Prostate gland (tissue), 2 donors: ENCODE measurements around the gene ABCD2. TPM values are rescaled to one million over a fixed set of nuclear protein-coding genes. Genes with fewer than 3 reads are reported as not detected.

Experiments used
- DNase-seq: peaks from one replicate; pipeline ENCODE4 v3.0.0-alpha.2; 2019; ENCODE audit warnings: low spot score
- H3K27ac ChIP-seq, 2 donors: fragments of 200-600 bp; sonication (generic); 2 replicates each; pipeline ENCODE4 v1.5.1; 2017 to 2019
- H3K27me3 ChIP-seq: fragments of 200-600 bp; sonication (generic); replicated peaks from 2 replicates; pipeline ENCODE4 v1.5.1; 2019; ENCODE audit not compliant: insufficient read depth
- H3K36me3 ChIP-seq, 2 donors: fragments of 200-600 bp; sonication (generic); 1 replicate in 1 of 2; 2 replicates in 1 of 2; pipeline versions ENCODE4 v1.5.1 to v1.8.1; 2017 to 2019
- H3K4me1 ChIP-seq: fragments of 200-600 bp; sonication (generic); replicated peaks from 2 replicates; pipeline ENCODE4 v1.5.1; 2019
- H3K4me3 ChIP-seq, 2 donors: fragments of 200-600 bp; sonication (generic); 2 replicates each; pipeline ENCODE4 v1.5.1; 2017 to 2019
- H3K9me3 ChIP-seq: fragments of 200-600 bp; sonication (generic); 2 replicates; pipeline ENCODE4 v1.5.1; 2017
- CTCF ChIP-seq, 4 experiments: fragments of 200-600 bp in 2 of 4; fragments of 450-650 bp in 2 of 4; sonication (generic) in 2 of 4; IDR thresholded peaks; 1 replicate in 3 of 4; 2 replicates in 1 of 4; pipeline ENCODE4 v1.5.1; 2016 to 2019; ENCODE audit warnings: antibody characterized with exemption in 4 of 4, mild to moderate bottlenecking in 2 of 4, moderate library complexity in 2 of 4
- POLR2A ChIP-seq: fragments of 450-650 bp; IDR thresholded peaks from one replicate; pipeline ENCODE4 v1.6.1; 2016; ENCODE audit warnings: antibody characterized with exemption, mild to moderate bottlenecking
- POLR2AphosphoS5 ChIP-seq: sonication (generic); formaldehyde crosslinking; IDR thresholded peaks from one replicate; pipeline ENCODE4 v1.6.1; 2017; ENCODE audit warnings: antibody characterized with exemption
- WGBS: methylation state at CpG from one replicate; pipeline ENCODE4 v1.1.5; 2018; 5-methylcytosine and 5-hydroxymethylcytosine counted together
- intact Hi-C: fragments of 100-400 bp; cut with DNase I; formaldehyde crosslinking; loops from one replicate; pipeline ENCODE4 v1.14.2; 2022
- total RNA-seq, 2 donors: library from RNA; depleted of rRNA; stranded (reverse); fragments of >200 nt; gene quantifications; one replicate each; pipeline ENCODE4 v1.1.0, GENCODE V29; 2016

Gene ABCD2
- total RNA-seq, 2 donors from 2014 or later, result 0.40 TPM; not detected in 1

GRCh38 chr12:39616251-39616650 lies 3.4 kb downstream of the ABCD2 start:
- H3K36me3 ChIP-seq, result no peaks in the 10 kb centered on the region
- no peaks in the 10 kb centered on the region for H3K9me3 ChIP-seq
- no peaks in the 10 kb centered on the region for H3K27me3 ChIP-seq
- no peak overlapping the region for H3K27ac ChIP-seq
- TF ChIP-seq CTCF (IDR thresholded peaks at IDR 0.05) (no peak), POLR2AphosphoS5 (no peak), POLR2A (no peak)
- 93% methylated on average over 1 of the region's 1 CpG for WGBS
- no peak overlapping the region for H3K4me3 ChIP-seq
- no peak for DNase-seq
- peaks cover 2% of the 10 kb centered on the region for H3K4me1 ChIP-seq
- intact Hi-C loops, result no loop called here

GRCh38 chr12:39613525-39613924 lies 6.1 kb downstream of the ABCD2 start:
- H3K4me1 ChIP-seq, result no peaks in the 10 kb centered on the region
- DNase-seq, result no peak
- TF ChIP-seq POLR2AphosphoS5, result no peak
- no peak for TF ChIP-seq POLR2A
- TF ChIP-seq CTCF (IDR thresholded peaks at IDR 0.05), result no peak
- intact Hi-C loops, result no loop called here
- no peaks in the 10 kb centered on the region for H3K36me3 ChIP-seq
- no peak overlapping the region for H3K4me3 ChIP-seq
- no peaks in the 10 kb centered on the region for H3K27me3 ChIP-seq
- no peak overlapping the region for H3K27ac ChIP-seq
- 96% methylated on average over 2 of the region's 2 CpGs for WGBS
- H3K9me3 ChIP-seq, result no peaks in the 10 kb centered on the region

GRCh38 chr12:39612250-39612649 lies 7.4 kb downstream of the ABCD2 start:
- intact Hi-C loops, result no loop called here
- TF ChIP-seq POLR2AphosphoS5 (no peak), POLR2A (no peak), CTCF (IDR thresholded peaks at IDR 0.05) (no peak)
- no peak for DNase-seq
- Histone ChIP-seq H3K9me3 (no peaks in the 10 kb centered on the region), H3K36me3 (no peaks in the 10 kb centered on the region), H3K4me3 (no peak overlapping the region), H3K27ac (no peak overlapping the region), H3K27me3 (no peaks in the 10 kb centered on the region), H3K4me1 (no peaks in the 10 kb centered on the region)
- 86% methylated on average over 2 of the region's 2 CpGs for WGBS

- Histone ChIP-seq H3K27ac (no peak overlapping the region), H3K9me3 (no peaks in the 10 kb centered on the region), H3K36me3 (no peaks in the 10 kb centered on the region), H3K4me1 (no peaks in the 10 kb centered on the region), H3K27me3 (no peaks in the 10 kb centered on the region), H3K4me3 (no peak overlapping the region)
- intact Hi-C loops, result no loop called here
- DNase-seq, result no peak
- no peak for TF ChIP-seq POLR2A
- TF ChIP-seq POLR2AphosphoS5, result no peak
- TF ChIP-seq CTCF (IDR thresholded peaks at IDR 0.05), result no peak
- 48% methylated on average over 2 of the region's 2 CpGs for WGBS
Measured at GRCh38 chr12:39611818-39612217, 7.8 kb downstream of the ABCD2 start.

GRCh38 chr12:39610436-39611025 lies 9.1 kb downstream of the ABCD2 start:
- Histone ChIP-seq H3K27me3 (no peaks in the 10 kb centered on the region), H3K4me3 (no peak overlapping the region), H3K9me3 (no peaks in the 10 kb centered on the region), H3K4me1 (no peaks in the 10 kb centered on the region), H3K27ac (no peak overlapping the region), H3K36me3 (no peaks in the 10 kb centered on the region)
- TF ChIP-seq POLR2A, result no peak
- no peak for TF ChIP-seq CTCF (IDR thresholded peaks at IDR 0.05)
- no peak for TF ChIP-seq POLR2AphosphoS5
- 54% methylated on average over 1 of the region's 1 CpG for WGBS
- intact Hi-C loops, result no loop called here
- no peak for DNase-seq
